T-helper 1 cell treated with Interleukin-12 subunit alpha and Interleukin-12 subunit beta and Interleukin-4 antibody, amounts not matched to agents 30 ng/mL and 1 ng/mL, for 36 hours (primary cell): ENCODE results near the gene HAGH. TPM values are rescaled to one million over a fixed set of nuclear protein-coding genes. Genes with fewer than 3 reads are reported as not detected.

Source experiments
- intact Hi-C: fragments of 100-400 bp; cut with micrococcal nuclease; formaldehyde crosslinking; loops from one replicate; pipeline ENCODE4 v1.15.1; 2024
- total RNA-seq: library from RNA; stranded (reverse); gene quantifications from 2 replicates; pipeline ENCODE4 v1.2.3, GENCODE V29; 2022

HAGH gene
- total RNA-seq, 1 donor from 2014 or later, result 50.5 TPM

DNA sequence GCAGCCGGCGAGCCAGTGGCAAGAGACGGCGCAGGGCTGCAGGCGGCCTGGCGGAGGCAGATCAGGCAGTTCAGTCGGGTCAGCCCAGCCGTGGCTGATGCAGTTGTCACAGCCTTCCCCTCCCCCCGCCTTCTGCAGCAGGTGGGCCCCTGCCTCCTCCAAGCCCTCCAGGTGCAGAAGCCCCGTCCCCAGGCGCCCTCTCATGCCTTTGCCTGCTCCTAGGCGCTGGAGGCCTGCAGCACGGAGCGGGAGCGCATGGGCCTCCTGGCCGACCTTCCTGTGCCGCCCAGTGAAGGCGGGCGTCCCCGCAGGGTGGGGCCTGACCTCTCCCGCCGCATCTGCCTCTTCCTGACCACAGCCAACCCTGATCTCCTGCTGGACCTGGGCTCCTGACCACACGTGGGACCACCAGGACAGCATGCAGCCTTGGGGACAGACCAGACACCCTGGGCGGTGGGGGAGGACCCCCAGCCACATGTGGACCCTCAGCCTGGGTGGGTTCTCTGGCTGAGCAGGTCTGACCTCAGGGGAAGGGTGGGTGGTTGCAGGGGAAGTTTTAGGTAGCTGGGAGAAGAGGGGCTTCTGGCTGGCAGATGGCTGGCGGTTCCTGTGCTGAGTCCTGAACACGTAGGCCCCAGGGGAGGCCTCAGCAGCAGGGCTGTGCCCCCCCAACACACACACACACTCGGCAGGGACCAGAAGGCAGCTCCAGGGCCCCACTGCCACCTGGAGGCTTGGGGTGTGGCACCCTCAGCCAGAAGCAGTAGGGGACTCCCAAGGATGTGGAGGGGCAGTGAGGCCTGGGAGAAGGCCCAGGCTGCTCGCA lies 50.6 kb downstream of the HAGH start:
- intact Hi-C loops, result loop anchor here (10.0 kb wide), 1 partner anchor 241 kb away; the partner anchor contains the start of gene TMEM204

DNA sequence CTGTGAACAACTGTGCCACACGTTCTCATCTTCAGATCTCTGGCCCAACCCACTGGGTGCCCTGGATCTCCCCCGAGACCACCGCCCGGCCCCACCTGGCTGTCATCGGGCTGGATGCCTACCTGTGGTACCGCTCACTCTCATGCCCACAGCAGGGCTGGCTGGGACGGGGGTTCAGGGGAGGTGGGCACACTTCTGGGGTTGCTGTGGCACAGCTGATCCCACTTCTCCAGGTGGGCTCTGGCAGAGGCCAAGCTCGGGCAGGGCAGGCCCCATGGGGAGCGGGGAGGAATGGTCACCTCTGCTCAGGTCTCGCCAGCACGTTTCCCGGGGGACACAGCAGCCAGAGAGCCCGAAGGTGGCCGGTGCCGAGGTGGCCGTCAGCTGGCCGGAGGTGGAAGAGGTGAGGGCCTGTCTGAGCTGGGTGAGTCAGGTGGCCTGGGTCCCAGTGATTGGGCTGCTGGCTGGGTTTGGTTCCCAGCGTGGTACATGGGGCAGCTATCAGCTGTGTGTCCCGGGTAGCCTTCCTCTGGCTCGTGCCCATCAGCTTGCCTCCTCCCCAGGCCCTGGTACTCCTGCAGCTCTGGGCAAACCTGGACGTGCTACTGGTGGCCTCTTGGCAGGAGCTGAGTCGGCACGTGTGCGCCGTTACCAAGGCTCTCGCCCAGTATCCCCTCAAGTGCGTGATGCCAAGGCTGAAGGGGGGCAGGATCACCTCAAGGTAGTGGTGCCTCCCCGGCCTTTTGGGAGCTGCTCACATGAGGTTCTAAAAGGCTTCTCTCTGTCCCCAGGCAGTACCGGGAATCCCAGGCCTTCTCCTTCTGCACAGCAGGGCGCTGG lies 51.4 kb downstream of the HAGH start:
- intact Hi-C loops, result loop anchor here (10.0 kb wide), 1 partner anchor 240 kb away; the partner anchor contains the start of gene TMEM204

DNA sequence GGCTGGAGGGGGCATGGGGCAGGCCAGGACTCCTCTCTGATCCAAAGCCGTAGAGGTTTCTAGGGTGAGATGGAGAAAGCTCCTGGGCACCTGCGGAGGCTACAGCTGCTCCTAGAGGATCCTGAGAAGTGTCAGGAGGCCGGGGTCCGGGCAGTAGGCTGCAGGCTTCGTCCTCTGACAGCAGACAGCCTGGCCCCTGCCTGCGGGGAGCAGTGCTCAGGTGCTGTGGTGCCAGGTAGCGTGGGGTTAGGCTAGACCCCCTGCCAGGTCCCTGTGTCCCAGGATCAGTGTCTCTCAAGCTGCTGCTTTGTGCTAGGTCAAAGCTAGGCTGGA lies 52.2 kb downstream of the HAGH start:
- intact Hi-C loops, result loop anchor here (5.0 to 10.0 kb wide), 4 partner anchors 240 to 898 kb away; partner anchors contain the start of gene TMEM204

DNA sequence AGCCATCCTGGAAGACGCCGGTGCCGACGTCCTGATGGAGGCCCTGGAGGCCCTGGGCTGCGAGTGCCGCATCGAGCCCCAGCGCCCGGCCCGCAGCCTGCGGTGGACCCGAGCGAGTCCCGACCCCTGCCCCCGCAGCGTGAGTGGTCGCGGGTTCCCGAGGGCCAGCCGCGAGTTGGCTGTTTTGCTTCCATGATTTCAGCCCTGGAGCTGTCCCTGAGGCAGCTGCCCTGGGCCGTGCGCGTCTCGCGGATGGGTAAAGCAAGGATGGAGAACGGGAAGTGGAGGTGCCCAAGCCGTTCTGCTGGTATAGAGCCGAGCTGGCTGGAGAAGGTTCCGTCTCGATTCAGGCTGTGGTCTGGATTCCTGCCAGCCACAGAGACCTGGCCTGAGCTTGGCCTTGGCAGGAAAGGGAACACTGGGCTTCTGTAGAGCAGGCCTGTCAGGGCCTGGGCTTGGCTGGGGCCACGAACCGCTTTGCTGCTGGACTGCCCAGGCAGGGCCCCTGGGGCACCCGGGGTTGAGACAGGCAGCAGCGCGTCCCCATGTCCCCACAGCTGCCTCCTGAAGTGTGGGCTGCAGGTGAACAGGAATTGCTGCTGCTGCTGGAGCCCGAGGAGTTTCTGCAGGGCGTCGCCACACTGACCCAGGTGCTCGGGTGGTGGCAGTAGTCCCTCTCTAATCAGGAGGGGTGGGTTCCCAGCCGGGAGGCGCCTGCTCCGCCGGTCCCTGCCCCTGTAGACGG lies 52.8 kb downstream of the HAGH start:
- intact Hi-C loops, result loop anchor here (1.0 to 10.0 kb wide), 10 partner anchors 8 to 898 kb away; partner anchors contain the start of genes CLCN7, CRAMP1, FAHD1 and HAGH

DNA sequence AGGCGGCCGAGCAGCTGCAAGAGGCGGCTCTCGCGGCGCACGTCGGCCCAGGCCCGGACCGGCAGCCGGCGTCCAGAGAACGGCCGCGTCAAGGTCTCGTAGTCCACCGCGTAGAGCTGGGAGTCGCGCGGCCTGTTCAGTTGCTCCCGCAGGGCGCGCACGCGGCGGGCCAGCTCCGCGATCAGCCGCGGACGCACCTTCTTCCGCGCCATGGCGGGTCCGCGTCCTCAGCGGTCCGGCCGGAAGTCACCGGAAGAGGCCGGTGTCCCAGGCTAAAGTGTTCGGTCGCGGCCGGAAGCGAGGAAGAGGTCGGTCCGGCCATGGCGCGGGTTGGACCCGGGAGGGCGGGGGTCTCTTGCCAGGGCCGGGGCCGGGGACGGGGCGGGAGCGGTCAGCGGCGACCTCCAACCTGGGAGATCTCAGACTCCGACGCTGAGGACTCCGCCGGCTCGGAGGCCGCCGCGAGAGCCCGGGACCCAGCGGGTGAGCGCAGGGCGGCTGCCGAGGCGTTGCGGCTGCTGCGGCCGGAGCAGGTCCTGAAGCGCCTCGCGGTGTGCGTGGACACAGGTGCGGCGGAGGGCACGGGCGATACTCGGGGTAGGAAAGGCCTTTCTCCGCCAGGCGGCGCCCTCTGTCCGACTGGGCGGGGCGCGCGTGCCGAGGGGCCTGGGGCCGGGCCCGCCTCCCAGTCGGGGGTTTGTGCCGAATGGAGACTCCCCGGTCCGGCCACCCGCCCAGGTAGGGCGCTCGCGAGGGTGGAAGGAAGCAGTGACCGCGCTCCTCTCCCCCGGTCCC lies 53.5 kb downstream of the HAGH start, which contains the start of gene MRPS34:
MRPS34 (minus strand) TSS at position 227 of the 795 bp plus-strand sequence; CDS start at position 212, 15 bp downstream.
- intact Hi-C loops, result loop anchor here (1.0 to 10.0 kb wide), 10 partner anchors 9 to 899 kb away; partner anchors contain the start of genes CLCN7, CRAMP1, FAHD1 and HAGH

DNA sequence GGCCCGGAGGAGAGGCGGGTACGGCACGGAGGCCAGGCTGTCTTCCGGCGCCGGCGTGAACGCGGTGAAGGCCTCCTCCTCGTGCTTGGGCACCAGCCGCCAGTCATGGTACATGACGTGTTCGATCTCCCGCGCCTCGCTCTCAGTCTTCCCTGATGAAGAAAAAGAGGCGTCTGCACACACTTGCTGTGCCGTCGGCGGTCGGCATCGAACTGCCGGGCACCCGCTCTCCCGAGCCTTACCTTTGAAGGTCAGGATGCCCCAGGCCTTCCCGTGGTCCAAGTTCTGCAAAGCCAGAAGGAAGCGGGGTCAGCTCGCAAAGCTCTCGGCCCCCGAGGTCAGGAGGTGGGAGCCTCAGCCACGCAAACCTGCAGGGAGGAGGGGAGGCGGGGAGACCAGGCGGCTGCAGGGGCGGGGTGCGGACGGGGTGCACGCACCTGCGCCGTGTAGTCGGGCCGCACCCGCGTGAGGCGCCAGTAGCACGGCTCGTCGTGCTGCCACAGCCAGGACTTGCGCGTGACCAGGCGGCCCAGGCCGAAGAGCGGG lies 54.2 kb downstream of the HAGH start, which contains the start of gene EME2:
EME2 (plus strand) TSS at position 449 of the 546 bp plus-strand sequence. CDS start 418 bp downstream, outside the sequence.
- intact Hi-C loops, result loop anchor here (2.0 to 10.0 kb wide), 8 partner anchors 54 to 900 kb away; partner anchors contain the start of genes CLCN7, CRAMP1, FAHD1 and HAGH

DNA sequence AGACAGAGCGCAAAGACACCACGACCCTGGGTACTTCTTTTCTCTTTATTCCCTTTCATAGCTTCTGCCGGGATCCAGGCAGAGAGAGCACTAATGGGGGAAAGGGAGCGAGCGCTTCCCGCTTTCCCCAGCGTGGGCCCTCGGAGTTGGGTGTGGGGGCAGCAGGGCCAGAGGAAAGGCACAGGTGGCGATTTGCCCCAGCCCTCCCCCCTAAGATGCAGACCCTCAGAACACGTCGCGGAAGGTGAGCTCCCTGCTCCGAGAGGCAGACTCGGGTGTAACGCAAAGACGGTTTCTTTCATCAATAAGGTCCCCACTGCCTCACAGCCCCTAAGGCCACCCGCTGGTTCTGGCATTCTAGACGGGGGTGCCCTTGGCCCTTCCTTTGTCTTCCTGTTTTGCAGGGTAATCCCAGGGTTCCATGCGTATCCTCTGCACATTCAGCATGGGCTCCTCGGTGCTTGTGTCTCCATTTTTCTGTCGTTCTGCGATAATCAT lies 54.7 kb downstream of the HAGH start:
- intact Hi-C loops, result loop anchor here (1.0 to 10.0 kb wide), 10 partner anchors 55 to 900 kb away; partner anchors contain the start of genes CLCN7, CRAMP1, FAHD1 and HAGH

DNA sequence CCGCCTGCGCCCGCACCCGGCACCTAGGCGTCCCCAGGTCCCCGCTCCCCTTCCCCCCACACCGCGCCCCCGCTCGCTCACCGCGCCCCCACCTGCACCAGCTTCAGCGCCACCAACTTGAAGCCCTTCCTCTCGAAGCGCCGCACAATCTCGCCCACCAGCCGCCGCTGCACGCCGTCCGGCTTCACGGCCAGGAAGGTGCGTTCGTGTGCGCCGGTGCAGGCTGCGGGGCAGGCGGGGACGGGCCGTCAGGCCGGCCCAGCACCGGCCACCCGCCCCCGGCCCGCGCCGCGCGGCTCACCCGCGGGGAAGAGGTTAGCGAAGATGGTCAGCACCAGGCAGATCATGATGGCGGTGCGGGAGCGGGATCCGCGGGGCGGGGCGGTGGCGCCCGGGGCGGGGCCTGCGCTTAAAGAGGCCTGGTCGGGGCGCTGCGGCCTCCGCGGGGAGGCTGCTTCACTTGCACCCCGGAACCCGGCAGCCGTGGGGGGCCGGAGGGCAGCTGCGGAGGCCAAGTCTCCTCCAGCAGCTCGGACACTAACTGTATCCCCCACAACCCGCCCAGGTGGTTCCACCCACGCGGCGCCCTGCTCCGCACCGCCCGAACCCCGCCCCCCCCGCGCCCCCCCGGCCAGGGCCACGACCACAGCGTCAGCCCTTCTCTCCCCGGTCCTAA lies 55.3 kb downstream of the HAGH start, which contains the start of gene NME3:
NME3 (minus strand) TSS at position 356 of the 676 bp plus-strand sequence; CDS start at position 347, 9 bp downstream.
- intact Hi-C loops, result loop anchor here (1.0 to 10.0 kb wide), 6 partner anchors 64 to 901 kb away; partner anchors contain the start of genes TMEM204 and UQCC4

DNA sequence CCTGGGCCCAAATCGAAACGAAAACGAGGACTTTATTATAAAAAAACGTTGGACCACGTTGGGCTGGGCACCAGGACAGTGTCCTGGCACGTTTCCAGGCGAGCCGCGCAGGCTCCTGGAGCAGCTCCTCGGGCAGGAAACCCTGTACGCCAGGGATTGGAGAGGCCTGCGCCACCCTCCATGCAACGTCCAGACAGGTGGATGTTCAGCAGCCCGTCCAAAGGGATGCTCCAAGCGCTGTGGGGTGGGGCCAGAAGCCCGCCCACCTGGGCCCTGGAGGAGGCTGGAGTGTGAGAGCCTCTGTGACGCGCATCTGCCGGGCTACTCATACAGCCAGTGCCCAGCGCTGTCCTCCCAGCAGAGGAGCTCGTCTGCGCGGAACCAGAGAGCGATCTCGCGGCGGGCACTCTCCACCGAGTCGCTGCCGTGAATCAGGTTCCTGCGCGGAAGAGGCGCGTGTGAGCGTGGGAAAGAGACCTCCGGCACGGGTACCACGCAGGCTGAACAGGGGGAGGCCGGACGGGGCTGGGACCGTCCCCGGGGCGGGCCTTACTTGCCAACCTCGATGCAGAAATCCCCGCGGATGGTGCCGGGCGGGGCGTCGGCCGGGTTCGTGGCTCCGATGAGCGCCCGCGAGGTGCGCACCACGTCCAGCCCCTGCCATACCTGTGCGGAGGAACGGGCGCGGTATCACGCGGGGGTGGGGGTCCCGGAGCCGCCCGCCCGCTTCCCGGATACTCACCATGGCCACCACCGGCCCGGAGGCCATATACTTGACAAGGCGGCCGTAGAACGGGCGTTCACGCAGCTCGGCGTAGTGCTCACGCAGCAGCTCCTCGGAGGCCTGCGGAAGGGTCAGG lies 56.1 kb downstream of the HAGH start:
- intact Hi-C loops, result loop anchor here (1.0 to 10.0 kb wide), 6 partner anchors 63 to 902 kb away; partner anchors contain the start of genes TMEM204 and UQCC4

DNA sequence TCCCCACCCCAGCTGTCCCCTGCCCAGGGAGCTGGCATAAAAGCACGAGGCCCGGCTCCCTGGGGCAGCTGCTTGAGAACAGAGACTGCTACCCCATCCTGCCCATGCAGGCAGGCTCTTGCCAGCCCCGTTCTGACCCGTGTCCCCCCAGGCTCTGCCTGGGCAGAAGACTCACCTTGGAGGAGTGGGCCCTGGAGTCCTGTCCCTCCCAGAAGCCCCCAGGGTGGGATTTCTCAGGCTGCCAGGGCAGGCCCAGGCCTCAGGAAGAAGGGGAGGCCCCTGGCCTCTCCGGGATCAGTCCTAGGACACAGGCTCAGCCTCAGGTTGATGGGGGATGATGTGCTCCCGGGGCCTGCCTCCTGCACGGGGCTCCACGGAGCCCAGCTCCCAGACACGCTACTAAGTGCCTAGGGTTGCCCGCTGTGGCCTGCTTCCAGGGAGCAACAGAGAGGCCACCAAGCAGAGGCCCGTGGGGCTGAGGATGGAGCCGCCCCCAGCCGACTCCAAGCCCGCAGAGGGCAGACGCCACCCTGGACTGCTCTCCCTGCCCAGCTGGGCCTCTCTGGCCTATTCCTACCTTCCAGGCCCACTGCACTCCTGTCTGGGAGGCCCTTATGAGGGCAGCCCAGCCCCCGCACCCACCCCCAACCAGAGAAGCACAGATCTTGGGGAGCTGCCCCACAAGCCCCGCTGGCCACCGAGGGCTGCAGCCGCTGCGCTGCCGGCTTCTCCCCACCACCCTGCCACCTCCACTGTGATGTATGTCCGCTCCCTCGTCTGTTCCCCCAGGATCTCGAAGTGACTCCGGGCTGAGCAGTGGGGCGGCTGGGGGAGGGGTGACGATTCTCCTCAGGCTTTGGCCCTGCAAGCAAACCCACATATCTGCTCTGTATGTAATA lies 57.0 kb downstream of the HAGH start:
- intact Hi-C loops, result loop anchor here (5.0 to 10.0 kb wide), 4 partner anchors 235 to 903 kb away; partner anchors contain the start of gene TMEM204

DNA sequence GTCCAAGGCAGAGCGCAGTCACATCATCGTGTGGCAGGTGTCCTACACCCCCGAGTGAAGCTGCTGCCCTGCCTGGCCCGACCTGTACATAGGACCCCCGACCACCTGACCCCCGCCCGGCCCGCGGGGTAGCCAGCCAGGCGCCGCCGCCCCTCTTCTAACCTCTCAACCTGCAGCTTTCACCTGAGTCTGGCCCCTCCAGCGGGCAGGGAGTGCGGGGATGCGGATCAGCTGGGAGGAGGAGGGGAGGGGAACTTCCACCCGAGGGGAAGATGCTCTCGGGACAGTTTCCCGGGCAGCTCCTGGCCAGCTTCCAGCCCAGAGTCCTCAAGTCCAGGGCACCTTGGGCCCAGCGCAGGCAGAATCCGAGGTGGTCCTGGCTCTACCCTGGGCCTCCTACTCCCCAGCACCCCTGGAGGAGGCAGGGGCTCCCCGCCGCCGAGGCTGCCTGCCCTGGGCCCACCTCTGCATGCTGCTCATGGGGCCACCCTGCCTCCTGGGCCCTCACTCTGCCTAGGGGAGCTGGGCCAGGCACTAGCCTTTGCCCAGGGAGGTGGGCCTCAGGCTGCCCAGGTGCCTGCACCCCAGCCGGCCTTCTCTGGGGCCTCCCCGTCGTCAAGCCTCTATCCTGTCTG lies 57.7 kb downstream of the HAGH start:
- intact Hi-C loops, result no loop called here

DNA sequence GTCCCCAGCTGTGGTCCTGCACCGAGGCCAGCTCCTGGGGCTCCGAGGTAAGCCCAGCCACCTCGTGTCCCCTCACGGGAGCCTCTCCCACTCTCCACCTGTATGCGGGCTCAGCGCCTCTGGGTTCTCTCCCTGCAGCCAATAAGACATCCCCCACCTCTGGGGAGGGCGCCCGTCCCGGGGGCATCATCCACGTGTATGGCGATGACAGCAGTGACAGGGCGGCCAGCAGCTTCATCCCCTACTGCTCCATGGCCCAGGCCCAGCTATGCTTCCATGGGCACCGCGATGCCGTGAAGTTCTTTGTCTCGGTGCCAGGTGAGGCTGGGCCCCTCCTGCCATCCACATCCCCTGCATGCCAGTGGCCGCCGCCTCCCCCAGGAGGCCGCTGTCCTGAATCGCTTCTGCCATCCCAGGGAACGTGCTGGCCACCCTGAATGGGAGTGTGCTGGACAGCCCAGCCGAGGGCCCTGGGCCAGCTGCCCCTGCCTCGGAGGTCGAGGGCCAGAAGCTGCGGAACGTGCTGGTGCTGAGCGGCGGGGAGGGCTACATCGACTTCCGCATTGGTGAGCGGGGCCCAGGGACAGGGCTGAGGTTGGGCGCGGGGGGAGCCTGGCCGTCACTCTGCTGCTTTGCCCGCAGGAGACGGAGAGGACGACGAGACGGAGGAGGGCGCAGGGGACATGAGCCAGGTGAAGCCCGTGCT lies 58.4 kb downstream of the HAGH start:
- intact Hi-C loops, result no loop called here

DNA sequence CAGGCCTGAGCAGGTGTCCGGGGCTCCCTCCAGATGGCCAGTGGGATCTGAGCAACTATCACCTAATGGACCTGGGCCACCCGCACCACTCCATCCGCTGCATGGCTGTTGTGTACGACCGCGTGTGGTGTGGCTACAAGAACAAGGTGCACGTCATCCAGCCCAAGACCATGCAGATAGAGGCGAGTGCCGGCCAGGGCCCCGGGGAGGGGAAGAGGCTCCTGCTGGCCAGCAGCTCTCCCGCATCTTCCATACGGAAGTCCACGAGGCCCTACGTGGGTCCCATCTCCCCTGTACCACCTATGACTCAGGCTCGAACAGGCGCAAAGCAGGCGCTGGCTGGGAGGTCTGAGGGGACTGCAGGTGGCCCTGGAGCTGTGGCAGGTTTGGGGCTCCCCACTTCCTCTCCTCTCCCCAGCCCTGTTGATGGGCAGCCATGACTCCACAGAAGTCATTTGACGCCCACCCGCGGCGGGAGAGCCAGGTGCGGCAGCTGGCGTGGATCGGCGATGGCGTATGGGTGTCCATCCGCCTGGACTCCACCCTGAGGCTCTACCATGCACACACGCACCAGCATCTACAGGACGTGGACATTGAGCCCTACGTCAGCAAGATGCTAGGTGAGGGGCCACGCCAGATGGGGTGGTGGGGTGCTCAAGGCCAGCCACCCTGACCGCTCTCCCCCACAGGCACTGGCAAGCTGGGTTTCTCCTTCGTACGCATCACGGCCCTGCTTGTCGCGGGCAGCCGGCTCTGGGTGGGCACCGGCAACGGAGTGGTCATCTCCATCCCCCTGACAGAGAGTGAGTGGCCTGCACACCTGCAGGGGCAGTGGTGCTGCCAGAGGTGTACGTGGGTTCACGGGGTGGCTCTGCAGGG lies 59.3 kb downstream of the HAGH start:
- intact Hi-C loops, result no loop called here

DNA sequence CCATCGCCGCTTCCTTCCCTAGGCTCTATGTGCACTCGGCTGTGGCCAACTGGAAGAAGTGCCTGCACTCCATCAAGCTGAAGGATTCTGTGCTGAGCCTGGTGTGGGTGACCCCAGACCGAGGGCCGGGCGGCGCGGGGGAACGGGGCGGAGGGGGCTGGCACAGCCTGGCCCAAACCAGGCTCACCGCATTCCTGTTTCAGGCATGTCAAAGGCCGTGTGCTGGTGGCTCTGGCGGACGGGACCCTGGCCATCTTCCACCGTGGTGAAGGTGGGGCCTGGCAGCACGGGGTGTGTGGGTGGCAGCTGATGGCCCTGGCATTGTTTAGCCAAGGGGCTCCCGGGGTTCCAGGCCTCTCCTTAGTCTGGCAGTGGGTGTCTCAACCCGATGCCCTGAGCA lies 59.9 kb downstream of the HAGH start:
- intact Hi-C loops, result no loop called here
